GM19025 (cell line): ENCODE results near the gene TULP1.

Experiments used
- ATAC-seq: cut with Tn5 transposase; IDR thresholded peaks from one replicate; pipeline ENCODE4 v1.9.1; 2021; ENCODE audit warnings: mild to moderate bottlenecking, low read depth, moderate library complexity; ENCODE audit not compliant: unreplicated experiment

Gene TULP1

DNA sequence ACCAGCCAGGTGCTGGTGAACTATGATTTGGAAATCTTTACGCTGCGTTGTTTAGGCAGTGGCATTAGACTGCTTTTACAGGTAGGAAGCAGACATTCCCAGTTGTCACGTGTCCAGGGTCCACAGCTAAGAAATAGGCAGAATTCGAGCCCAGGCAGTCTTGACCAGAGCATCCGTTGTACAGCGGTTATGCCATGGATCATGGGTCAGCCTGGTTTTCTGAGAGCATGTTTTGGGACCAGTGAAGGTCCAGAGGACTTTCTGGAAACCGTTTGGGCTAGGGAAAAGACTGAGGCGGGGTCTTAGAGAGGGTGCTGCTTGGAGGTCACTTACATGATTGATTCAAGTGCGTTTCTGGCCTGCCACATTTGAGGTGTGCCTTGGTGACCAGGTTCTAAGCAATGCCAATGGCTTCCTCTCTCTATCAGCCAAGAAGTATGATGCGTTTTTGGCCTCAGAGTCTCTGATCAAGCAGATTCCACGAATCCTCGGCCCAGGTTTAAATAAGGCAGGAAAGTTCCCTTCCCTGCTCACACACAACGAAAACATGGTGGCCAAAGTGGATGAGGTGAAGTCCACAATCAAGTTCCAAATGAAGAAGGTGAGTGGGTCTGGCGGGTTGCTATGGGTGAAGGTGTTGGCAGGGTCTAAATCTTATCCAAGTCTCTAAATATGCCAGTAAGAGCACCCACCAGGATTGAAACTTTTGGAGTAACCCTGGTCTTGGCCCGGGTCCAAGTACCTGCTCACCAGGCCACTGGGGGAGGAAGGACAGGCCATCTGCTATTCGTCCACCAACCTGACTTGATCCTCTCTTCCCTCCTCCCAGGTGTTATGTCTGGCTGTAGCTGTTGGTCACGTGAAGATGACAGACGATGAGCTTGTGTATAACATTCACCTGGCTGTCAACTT lies 42.7 kb downstream of the TULP1 start:
- no peak for ATAC-seq

DNA sequence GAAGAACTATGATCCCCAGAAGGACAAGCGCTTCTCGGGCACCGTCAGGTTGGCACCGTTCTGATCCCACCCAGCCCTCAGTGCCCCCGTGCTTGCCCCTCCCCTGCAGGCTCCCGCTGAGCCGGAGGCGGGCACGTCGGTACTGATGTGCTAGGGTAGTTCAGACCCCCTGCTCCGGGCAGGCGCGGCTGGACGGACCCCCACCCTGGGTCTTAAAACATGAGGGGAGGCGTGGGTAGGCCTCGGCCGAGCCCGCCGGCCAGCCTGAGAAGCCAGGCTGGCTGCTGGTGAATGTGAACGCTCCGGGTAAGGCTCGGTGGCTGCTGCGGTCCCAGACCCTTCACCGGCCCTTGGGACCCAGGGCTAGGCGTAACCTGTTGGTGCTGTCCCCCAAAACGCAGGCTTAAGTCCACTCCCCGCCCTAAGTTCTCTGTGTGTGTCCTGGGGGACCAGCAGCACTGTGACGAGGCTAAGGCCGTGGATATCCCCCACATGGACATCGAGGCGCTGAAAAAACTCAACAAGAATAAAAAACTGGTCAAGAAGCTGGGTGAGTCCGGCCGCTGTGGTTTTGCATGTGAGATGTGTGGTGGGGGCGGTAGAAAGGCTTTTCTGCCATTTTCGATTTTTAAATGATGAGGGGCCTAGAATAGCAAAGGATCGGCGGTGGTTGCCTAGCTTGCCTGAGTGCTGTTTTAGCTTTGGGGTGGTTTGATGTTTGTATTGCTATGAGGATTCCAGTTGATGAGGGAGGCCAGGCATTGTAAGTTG lies 43.5 kb downstream of the TULP1 start:
- ATAC-seq, result no peak

DNA sequence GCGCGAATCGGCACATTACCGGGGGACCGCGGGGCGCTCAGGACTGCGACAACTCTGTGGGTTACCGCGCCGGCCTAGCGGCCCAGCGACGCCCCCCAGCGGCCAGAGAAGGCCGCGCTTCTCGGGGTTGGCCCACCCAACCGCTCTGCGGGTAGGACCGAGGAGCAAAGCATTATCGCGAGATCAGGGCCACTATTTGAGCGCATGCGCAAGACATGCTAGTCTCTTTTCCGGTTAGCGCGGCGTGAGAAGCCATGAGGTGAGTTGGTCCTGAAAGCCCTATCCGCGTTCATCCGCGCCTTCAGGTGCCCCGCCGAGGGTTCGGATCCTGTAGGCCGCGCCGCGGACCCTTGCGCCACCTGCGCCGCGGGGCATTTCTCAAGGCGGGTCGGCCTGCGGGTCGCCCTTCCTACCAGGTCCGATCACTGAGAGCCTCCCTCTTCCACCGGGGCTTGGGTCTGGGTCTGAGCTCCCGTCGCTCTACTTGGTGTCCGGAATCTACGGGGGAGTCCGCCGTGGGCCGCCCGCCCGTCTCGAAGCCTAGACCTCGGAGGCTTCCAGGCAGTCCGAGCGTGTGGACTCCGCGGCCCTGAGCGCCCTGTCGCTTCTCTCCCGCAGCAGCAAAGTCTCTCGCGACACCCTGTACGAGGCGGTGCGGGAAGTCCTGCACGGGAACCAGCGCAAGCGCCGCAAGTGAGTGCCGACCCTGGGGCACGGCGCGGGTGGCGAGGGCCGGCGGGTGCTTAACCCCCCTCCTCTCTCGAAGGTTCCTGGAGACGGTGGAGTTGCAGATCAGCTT lies 44.3 kb downstream of the TULP1 start, which contains the start of gene RPL10A:
Gene RPL10A (plus strand): TSS at position 221 of the 799 bp plus-strand sequence. CDS start 34 bp downstream, at position 255.
- peak; percentile 82 for ATAC-seq

DNA sequence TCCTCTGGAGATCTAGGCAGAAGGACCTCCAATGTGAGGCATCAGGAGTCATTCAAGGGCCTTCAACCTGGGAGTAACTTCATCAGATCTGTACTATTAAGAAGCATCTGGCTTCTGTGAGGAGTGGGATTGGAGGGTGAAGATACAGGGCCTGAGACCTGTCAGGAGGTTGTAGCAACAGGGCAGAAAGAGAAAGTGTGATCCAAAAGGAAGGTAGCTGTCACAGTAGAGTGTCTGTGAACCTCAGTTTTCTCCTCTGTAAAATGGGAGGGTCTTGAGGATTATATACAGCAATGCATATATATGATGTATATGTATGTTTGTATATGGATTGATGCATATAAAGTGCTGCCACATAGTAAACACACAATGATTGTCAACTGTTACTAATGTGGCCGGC lies 47.0 kb downstream of the TULP1 start:
- no peak for ATAC-seq

DNA sequence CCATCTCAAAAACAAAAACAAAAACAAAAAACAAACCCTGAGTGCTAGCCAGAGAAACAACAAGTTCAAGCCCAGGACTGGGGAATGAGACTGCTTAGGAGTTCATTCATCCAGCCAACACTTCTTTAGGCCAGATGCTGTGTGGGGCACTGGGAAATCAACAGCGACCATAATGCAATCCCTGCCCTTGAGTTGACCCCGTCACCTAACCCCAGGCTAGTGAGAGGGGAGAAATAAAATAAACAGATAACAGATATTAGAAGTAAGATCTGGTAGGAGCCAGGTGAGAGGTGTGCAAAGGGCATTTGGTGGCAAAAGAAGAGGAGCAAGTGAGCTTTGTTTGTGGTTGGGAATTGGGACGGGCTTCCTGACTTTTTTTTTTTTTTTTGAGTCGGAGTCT lies 49.4 kb downstream of the TULP1 start:
- ATAC-seq, result no peak

DNA sequence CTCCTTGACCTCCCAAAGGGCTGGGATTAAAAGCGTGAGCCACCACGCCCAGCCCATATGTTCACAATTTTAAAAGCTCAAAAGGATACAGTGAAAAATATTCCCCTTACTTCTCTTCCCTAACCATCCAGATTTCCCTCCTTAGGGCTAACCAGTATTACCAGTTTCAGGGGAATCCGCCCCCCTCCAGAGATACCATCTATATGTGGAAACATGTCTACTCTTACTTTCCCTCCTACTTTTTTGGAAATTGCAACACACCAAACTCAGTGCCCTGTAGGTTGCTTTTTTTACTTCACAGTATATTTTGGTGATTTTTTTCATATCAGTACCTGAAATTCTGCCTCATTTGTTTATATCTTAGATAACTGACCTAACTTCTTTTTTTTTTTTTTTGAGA lies 51.4 kb downstream of the TULP1 start:
- no peak for ATAC-seq

DNA sequence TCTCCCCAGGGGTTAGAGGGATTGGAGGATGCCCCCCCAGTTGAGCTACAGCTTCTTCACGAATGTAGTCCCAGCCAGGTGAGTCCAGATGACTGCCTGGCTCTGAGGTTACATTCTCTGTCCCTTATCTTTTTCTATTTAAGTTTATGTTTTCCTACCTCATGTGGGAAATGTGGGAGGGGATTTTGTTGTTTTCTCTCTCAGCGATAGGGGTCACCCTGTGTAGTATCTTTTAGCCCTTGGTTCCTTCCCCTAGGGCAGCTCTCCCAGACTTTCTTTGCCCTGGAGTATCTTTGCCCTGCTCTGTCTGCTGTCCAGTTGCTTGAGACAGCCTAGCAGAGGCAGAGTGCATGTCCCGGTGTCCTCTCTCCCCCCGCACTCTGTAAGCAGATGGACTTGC lies 54.8 kb downstream of the TULP1 start:
- no peak for ATAC-seq

DNA sequence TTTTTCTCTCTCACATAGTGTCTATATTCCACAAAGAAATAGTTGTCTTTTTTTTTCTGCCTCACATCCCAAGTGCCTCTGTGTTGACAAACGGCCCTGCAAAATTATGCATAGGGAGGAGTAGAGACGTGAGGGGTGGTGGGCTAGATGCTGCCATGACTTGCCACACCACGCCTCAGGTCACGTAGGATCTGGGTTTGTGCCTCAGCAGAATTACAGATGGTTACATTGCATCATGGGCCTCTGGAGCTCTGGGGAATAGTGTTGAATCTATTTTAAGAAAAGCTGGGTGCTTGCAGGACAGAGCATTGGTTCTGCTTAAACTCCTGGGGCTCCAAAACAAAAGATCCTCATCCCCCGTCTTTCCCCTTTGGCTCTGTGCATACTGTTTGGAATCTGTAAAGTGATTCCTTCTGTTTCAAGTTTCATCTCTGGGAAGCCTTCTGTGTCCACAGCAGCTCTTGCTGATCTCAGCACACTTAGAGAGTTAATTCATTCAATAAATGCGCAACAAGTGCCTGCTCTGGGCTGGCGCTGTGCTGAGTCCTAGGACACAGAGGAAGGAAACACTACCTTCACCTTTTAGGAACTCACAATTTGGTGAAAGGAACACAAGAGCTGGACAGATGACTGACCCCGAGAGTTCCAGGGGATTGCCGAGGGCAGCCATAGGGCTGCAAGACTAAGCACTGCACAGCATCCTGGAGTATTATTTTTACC lies 58.1 kb downstream of the TULP1 start:
- ATAC-seq, result no peak

DNA sequence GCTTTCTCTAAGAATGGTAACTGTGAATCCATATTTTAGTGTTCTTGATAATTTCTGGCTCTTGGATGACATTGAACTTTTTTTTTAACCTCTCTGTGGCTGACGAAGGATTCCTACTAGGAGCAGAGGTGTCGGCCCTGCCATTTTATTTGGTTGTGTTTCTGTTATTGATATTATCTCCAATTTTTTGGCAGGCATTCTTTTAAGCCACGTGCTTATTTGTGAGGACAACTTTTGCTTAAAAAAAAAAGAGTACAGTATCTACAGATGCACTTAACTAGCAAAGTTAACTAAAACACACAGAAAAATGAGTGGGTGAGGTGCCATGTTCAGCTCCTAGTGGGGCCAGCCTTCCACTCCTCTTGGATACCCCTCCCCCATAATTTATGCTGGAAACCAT lies 59.5 kb downstream of the TULP1 start:
- no peak for ATAC-seq

DNA sequence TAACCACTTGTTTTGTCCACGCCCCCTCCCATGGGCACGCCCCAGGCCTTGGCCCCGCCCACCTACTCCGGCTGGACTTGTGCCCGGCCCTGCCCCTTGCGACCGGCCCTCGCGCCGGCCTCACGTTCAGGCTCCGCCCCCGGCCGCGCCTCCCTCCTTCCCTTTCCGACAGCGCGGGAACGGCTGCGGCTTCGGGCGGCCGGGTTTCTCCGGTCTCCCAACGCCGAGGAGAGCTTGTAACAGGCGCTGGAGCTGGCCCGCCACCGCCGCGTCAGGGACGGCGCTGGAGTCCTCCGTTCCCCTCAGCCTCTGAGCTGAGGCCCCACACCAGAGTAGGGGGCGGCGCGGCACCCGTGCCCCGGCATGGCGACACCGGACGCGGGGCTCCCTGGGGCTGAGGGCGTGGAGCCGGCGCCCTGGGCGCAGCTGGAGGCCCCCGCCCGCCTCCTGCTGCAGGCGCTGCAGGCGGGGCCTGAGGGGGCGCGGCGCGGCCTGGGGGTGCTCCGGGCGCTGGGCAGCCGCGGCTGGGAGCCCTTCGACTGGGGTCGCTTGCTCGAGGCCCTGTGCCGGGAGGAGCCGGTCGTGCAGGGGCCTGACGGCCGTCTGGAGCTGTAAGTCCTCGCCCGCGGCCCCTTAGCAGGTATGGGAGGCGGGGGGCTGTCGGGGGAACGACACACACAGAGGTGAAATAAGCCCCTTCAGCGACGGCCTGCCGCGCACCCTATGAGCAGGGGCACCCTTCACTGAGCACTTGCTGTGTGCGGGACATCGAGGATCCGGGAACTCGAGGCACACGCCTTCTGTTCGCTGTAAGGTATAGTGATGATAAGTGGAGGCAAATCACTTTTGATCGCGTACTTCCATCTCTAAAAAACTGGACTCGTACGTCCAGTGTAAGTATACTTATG lies 60.3 kb downstream of the TULP1 start, which contains the start of gene FANCE:
Gene FANCE (plus strand): TSS at position 156 of the 908 bp plus-strand sequence. CDS start 208 bp downstream, at position 364.
- peak; percentile 90 for ATAC-seq

DNA sequence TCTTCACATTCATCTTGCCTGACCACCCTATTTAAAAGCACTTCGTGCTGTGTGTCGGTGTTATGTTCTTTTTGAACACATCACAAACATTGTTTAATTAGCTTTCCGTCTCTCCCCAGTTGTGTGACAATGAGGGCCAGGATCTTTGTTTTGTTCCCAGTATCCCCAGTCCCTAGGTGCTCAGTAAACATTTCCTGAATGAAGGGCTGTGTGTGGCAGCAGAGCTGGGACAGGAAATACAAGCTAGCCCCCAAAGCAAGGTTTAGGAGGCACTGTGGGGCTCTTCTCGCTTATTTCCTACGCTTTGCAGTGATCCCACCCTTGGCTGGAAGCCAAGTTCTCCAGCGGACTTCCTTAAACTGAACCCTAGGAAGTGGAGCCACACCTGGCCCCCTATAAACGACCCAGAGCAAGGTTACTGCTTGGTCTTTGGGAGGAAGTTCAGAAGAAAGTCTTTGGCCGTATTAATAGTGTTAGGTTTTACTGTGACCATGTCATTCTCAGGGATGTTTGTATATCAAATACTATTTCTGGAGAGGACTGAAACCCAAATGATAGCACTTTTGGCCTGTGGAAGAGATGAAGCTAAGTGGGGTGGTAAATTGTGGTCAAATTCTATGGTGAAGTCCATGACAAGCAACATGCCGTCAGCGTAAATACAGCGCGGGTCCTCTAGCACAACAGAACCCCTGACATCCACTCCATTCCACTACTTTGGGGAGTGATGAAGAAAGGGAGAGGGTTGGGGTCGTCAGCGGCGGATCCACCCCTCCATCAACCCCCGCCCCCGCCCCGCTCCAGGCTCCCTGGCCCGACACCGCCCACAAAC lies 61.1 kb downstream of the TULP1 start:
- no peak for ATAC-seq

DNA sequence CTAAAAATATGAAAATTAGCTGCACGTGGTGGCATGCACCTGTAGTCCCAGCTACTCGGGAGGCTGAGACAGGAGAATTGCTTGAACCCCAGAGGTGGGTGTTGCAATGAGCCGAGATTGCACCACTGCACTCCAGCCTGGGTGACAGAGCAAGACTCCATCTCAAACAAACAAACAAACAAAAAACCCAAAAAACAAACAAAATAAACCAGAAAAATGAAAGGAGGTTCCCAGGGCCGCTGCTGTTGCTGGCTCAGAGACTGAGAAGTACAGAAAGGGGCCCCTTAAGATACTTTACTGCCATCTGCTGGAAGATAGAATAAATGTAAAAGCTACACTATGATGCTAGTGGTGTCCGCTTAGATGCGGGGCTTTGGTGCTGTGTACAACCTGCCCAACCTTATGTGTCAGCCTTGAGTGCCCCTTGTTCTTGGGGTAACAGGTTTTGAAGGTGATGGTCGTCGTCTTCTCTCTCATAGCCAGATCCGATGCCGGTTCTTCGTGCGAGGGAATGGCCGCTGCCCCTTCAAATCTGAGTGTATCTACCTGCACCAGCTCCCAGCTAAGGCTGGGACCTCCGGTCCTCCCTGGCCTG lies 63.3 kb downstream of the TULP1 start:
- ATAC-seq, result peak; percentile 32

DNA sequence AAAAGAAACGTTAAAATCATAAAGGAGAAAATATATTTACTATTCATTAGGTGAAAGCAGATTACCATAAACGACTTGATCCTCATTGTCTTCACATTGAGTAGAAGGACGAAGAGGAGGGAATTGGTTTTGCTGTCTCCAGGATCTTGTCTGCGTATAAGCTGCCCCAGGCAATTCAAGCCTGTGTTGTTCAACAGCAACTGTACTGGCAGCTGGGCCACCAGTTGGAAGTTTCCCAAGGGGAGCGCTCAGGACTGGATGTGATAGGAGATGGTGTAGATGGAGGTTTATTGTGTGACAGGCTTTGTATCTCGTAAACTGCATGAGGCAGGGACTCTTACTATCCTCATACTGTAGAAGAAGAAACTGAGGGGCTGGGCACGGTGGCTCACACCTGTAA lies 64.5 kb downstream of the TULP1 start:
- ATAC-seq, result no peak
